GM12873 (cell line): ENCODE results near the gene TRABD.

Experiments
- CTCF ChIP-seq: IDR thresholded peaks from 2 replicates; pipeline ENCODE4 v1.5.1; 2012; ENCODE audit warnings: low read depth, mild to moderate bottlenecking, moderate library complexity, low read length, control low read depth; ENCODE audit not compliant: insufficient read depth; ENCODE audit errors: missing control alignments

The TRABD gene

GRCh38 chr22:50248196-50249081 lies 62.7 kb downstream of the TRABD start:
- no peak for TF ChIP-seq CTCF
